Lower leg skin (tissue), 4 donors: ENCODE measurements around the gene ALPL. TPM values are rescaled to one million over a fixed set of nuclear protein-coding genes. Genes with fewer than 3 reads are reported as not detected.

Experiments used
- DNase-seq, 2 donors: peaks; one replicate each; pipeline ENCODE4 v3.0.0-alpha.2; 2019; ENCODE audit warnings: low spot score in 2 of 2
- H3K4me3 ChIP-seq: fragments of 200-600 bp; sonication (generic); 2 replicates; pipeline ENCODE4 v1.5.1; 2017; ENCODE audit warnings: mild to moderate bottlenecking, low read depth; ENCODE audit not compliant: poor library complexity, severe bottlenecking
- POLR2A ChIP-seq, 2 donors: fragments of 450-650 bp; IDR thresholded peaks; one replicate each; pipeline ENCODE4 v1.6.1; 2016 to 2017; ENCODE audit warnings: antibody characterized with exemption in 2 of 2, mild to moderate bottlenecking in 1 of 2, moderate library complexity in 1 of 2
- WGBS, 2 donors: methylation state at CpG; one replicate each; pipeline ENCODE4 v1.1.5; 2018; 5-methylcytosine and 5-hydroxymethylcytosine counted together
- intact Hi-C: fragments of 100-400 bp; cut with DNase I; formaldehyde crosslinking; loops from one replicate; pipeline ENCODE4 v1.15.0; 2023; ENCODE audit warnings: low total_unique reads
- total RNA-seq, 4 donors: library from RNA; depleted of rRNA; stranded (reverse); fragments of >200 nt; gene quantifications; one replicate each; pipeline ENCODE4 v1.1.0, GENCODE V29; 2016
- TF ChIP-seq, protein P1 (sequence below), 3 donors: fragments of 450-650 bp; IDR thresholded peaks; one replicate each; pipeline ENCODE4 v1.5.1; 2016; ENCODE audit warnings: antibody characterized with exemption in 3 of 3, mild to moderate bottlenecking in 3 of 3, moderate library complexity in 2 of 3

The ALPL gene
- total RNA-seq, 4 donors from 2014 or later = 1.3 to 7.7 (median 2.2) TPM

DNA sequence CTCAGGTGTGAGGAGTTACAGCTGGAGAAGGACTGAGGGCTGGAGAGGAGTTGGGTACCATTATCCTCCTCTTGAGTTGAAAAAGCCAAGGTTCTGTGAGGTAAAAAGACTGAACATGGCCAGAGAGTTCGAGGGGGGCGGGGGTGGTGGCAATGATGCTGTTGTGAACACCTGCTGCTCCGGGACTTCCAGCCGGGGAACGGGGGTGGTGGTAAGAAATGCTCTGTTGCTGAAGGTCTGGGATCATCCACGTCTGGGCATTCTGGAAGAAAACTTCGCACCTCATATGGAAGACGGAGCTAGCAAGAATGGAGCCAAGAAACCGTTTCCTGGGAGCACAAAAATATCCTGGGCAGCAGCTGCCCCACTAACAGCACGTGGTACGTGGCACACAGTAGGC is 20.1 kb upstream of the ALPL start:
- WGBS, 2 donors = 87 to 88% methylated on average over 11 of the region's 11 CpGs
- TF ChIP-seq POLR2A (IDR thresholded peaks at IDR 0.05) = no peak
- TF ChIP-seq, protein P1, sequence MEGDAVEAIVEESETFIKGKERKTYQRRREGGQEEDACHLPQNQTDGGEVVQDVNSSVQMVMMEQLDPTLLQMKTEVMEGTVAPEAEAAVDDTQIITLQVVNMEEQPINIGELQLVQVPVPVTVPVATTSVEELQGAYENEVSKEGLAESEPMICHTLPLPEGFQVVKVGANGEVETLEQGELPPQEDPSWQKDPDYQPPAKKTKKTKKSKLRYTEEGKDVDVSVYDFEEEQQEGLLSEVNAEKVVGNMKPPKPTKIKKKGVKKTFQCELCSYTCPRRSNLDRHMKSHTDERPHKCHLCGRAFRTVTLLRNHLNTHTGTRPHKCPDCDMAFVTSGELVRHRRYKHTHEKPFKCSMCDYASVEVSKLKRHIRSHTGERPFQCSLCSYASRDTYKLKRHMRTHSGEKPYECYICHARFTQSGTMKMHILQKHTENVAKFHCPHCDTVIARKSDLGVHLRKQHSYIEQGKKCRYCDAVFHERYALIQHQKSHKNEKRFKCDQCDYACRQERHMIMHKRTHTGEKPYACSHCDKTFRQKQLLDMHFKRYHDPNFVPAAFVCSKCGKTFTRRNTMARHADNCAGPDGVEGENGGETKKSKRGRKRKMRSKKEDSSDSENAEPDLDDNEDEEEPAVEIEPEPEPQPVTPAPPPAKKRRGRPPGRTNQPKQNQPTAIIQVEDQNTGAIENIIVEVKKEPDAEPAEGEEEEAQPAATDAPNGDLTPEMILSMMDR (IDR thresholded peaks at IDR 0.05) = no peak
- intact Hi-C loops = no loop called here
- no peak overlapping the region for H3K4me3 ChIP-seq
- DNase-seq = peak in 1 of 2 donors; percentile 79

DNA sequence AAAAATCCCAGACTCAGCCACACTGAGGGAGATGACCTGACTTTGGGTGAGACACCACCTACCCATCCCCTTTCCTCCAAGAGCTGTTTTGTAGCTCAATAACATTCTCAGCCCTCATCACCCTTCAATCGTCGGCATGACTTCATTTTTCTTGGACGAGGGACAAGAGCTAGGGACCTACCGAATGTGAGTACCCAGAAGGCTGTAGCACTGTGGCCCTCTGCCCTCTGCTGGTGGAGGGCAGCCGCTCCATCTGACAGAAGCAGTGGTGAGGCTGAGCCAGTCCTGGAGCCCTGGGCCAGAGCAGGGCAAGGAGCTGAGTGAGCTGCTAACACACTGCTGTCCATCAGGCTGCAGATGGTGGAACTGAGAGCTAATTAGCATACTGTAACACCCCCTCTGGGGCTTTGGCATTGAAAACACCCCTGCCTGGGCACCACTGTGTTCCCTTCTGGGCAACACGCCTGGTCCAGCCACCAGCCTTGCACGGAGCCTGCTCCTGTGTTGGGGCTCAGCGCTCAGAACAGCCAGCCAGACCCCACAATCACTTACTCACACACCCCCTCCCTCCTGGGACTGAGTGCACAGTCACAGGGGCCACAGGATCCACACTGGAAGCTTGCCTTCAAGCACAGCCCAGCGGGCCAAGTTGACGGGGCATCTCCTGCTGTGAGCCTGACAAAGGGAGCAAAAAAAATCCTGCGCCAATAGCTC is 18.3 kb upstream of the ALPL start:
- peak in 1 of 2 donors; percentile 72 for DNase-seq
- 58 to 59% methylated on average over 10 to 11 of the region's 11 CpGs for WGBS, 2 donors
- TF ChIP-seq POLR2A (IDR thresholded peaks at IDR 0.05) = no peak
- TF ChIP-seq, protein P1 (IDR thresholded peaks at IDR 0.05) = no peak
- H3K4me3 ChIP-seq = no peak overlapping the region
- intact Hi-C loops = no loop called here

DNA sequence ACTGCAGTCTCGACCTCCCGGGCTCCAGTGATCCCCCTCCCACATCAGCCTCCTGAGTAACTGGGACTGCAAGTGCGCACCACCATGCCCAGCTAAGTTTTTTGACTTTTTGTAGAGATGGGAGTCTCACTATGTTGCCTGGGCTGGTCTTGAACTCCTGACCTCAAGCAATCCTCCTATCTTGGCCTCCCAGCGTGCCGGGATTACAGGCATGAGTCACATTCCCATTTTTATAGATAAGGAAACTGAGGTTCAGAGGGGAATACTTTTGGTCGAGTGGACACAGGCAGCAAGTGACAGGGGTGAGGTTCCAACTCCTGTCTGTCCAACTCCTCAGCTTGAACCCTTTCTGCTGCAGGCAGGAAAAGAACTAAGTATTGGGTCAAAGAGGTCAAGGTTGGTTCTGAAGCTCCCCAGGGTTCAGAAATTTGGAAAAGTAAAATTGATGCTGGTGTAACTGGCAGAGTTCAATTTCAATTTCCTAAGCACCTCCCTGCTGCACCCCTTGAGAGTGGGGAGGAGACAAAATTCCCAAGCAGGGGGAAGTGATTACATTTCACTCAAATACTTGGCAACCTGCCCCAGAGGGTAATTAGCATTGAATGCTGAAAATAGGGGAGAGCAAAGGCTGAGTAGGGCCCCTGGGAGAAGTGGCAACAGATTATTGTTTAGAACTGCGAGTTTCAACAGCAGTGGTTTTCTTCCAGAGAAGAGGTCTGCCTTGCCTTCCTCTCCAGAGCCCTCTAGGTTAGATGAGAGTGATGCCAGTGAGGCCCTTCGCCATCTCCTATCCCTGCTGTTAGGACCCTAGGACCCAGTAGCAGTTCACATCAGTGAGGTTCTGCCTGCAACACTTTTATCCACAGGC is 17.5 kb upstream of the ALPL start:
- DNase-seq = peak in 1 of 2 donors; percentile 18
- H3K4me3 ChIP-seq = no peak overlapping the region
- TF ChIP-seq POLR2A (IDR thresholded peaks at IDR 0.05) = no peak
- TF ChIP-seq, protein P1 (IDR thresholded peaks at IDR 0.05) = no peak
- 55 to 57% methylated on average over 8 of the region's 8 CpGs for WGBS, 2 donors
- intact Hi-C loops = no loop called here

DNA sequence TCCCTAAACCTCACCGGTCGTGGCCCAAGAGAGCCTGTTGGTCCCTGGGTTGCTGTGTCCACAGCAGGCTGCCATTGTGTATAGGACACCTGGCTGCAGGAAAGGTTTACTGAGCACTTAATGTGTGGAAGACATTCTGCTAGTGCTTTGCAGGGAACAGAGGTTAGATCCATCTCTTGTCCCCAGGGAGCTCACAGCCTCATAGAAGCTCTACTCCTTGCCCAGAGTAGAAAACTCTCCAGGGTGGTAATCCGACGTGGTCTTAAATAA is 16.9 kb upstream of the ALPL start:
- DNase-seq = peak in 1 of 2 donors; percentile 67
- intact Hi-C loops = no loop called here
- no peak for TF ChIP-seq POLR2A (IDR thresholded peaks at IDR 0.05)
- TF ChIP-seq, protein P1 (IDR thresholded peaks at IDR 0.05) = no peak
- WGBS, 2 donors = 50 to 62% methylated on average over 4 of the region's 4 CpGs
- no peak overlapping the region for H3K4me3 ChIP-seq

DNA sequence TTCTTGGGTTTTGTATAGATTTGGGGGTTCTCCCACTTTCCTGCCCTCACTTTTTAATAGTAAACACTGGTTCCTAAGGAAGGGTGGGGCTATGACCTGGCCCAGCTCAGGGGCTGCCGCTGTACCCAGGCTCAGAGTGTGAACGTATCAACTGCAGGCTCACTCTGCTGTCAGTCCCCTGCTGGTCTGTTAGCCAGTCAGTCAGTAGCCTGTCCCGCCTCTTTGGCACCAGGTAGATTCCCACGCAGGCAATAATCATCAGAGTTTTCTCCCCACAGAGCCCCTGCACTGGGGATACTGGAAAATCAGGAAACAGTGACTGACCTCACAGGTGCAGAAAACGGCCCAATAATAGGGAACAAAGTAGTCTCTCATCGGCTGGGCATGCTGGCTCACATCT is 15.0 kb upstream of the ALPL start:
- H3K4me3 ChIP-seq = no peak overlapping the region
- intact Hi-C loops = no loop called here
- WGBS, 2 donors = 74 to 83% methylated on average over 6 of the region's 6 CpGs
- DNase-seq = peak in 1 of 2 donors; percentile 50
- TF ChIP-seq, protein P1 (IDR thresholded peaks at IDR 0.05) = no peak
- TF ChIP-seq POLR2A (IDR thresholded peaks at IDR 0.05) = no peak
